Keratinocyte (primary cell): ENCODE data around the gene PPP1R3A. TPM values are rescaled to one million over a fixed set of nuclear protein-coding genes. Genes with fewer than 3 reads are reported as not detected.
"Not testable (repeated sequence)": the region's sequence is repeated elsewhere in the genome, so short reads cannot be mapped to it uniquely, and the experiment has no call there.

Source experiments
- DNase-seq: peaks from one replicate; pipeline ENCODE4 v3.0.0-alpha.2; 2011; ENCODE audit warnings: low read depth, missing footprints, low spot score
- FAIRE-seq: peaks from 2 replicates; lab custom pipeline; 2011; peaks lifted over from hg19 to GRCh38; lab: Jason Lieb, UNC
- H2AFZ ChIP-seq: 2 replicates; pipeline ENCODE4 v1.6.0; 2012; ENCODE audit warnings: low read length, control low read depth, inconsistent platforms; ENCODE audit not compliant: control insufficient read depth
- H3K27ac ChIP-seq: 2 replicates; pipeline ENCODE4 v1.5.1; 2011; ENCODE audit warnings: low read length; ENCODE audit not compliant: control insufficient read depth, insufficient read depth
- H3K27me3 ChIP-seq: 3 replicates; pipeline ENCODE4 v1.6.0; 2011; ENCODE audit warnings: low read length; ENCODE audit not compliant: control insufficient read depth, insufficient read depth; ENCODE audit errors: extremely low read depth
- H3K36me3 ChIP-seq, 2 experiments: 2 replicates in 1 of 2; 3 replicates in 1 of 2; pipeline ENCODE4 v1.5.1; 2011; ENCODE audit warnings: low read length in 2 of 2, mild to moderate bottlenecking in 1 of 2; ENCODE audit not compliant: control insufficient read depth in 2 of 2, insufficient read depth in 2 of 2; ENCODE audit errors: extremely low read depth in 1 of 2
- H3K4me1 ChIP-seq: 3 replicates; pipeline ENCODE4 v1.5.1; 2011; ENCODE audit warnings: low read length; ENCODE audit not compliant: control insufficient read depth, insufficient read depth; ENCODE audit errors: extremely low read depth
- H3K4me2 ChIP-seq: 3 replicates; pipeline ENCODE4 v1.6.0; 2011; ENCODE audit warnings: low read depth, low read length; ENCODE audit not compliant: control insufficient read depth, insufficient read depth; ENCODE audit errors: extremely low read depth
- H3K4me3 ChIP-seq, 3 experiments: fragments of 200-600 bp in 1 of 3; sonication (generic) in 1 of 3; 2 replicates in 2 of 3; 3 replicates in 1 of 3; pipeline ENCODE4 v1.5.1; 2011 to 2016; ENCODE audit warnings: low read length in 3 of 3, mild to moderate bottlenecking in 3 of 3, control low read depth in 2 of 3, inconsistent platforms in 1 of 3, low read depth in 1 of 3, mixed read lengths in 1 of 3, mixed run types in 1 of 3, moderate library complexity in 1 of 3; ENCODE audit not compliant: control insufficient read depth in 2 of 3, insufficient read depth in 2 of 3; ENCODE audit errors: extremely low read depth in 1 of 3
- H3K79me2 ChIP-seq: 2 replicates; pipeline ENCODE4 v1.6.0; 2012; ENCODE audit warnings: low read length; ENCODE audit not compliant: control insufficient read depth, insufficient read depth
- H3K9ac ChIP-seq: 3 replicates; pipeline ENCODE4 v1.6.0; 2011; ENCODE audit warnings: low read length; ENCODE audit not compliant: control insufficient read depth, insufficient read depth; ENCODE audit errors: extremely low read depth
- H3K9me1 ChIP-seq: 3 replicates; pipeline ENCODE4 v1.6.0; 2011; ENCODE audit warnings: low read length; ENCODE audit not compliant: control insufficient read depth, insufficient read depth; ENCODE audit errors: extremely low read depth
- H3K9me3 ChIP-seq: 2 replicates; pipeline ENCODE4 v1.5.1; 2012; ENCODE audit warnings: low read depth, low read length; ENCODE audit not compliant: control insufficient read depth
- H4K20me1 ChIP-seq: 3 replicates; pipeline ENCODE4 v1.6.0; 2011; ENCODE audit warnings: low read length; ENCODE audit not compliant: control insufficient read depth, insufficient read depth; ENCODE audit errors: extremely low read depth
- EZH2 ChIP-seq: IDR thresholded peaks from one replicate; pipeline ENCODE4 v1.6.1; 2012; ENCODE audit warnings: inconsistent platforms, mild to moderate bottlenecking, low read length, moderate library complexity
- dilution Hi-C: fragments of 300-500 bp; cut with MboI; formaldehyde crosslinking; loops from one replicate; pipeline ENCODE4 v1.7.0; 2020; ENCODE audit warnings: low sequenced_read_pairs; ENCODE audit not compliant: extremely low pct_ligation_motif_present
- polyA plus RNA-seq, 5 experiments: library from polyadenylated mRNA; depleted of rRNA in 3 of 5; stranded (reverse) in 3 of 5; stranded (forward) in 1 of 5; unstranded in 1 of 5; fragments of >200 nt; gene quantifications; 1 replicate in 1 of 5; 2 replicates in 3 of 5; 3 replicates in 1 of 5; pipeline versions ENCODE4 v1.2.1 to v1.2.3, GENCODE V29; 2011 to 2012; ENCODE audit warnings: missing spikeins in 2 of 5, low read depth in 1 of 5, low replicate concordance in 1 of 5
- TF ChIP-seq, protein P1 (sequence below), 3 experiments: IDR thresholded peaks in 1 of 3; conservative IDR thresholded peaks in 1 of 3; optimal IDR thresholded peaks in 1 of 3; 2 replicates in 2 of 3; 3 replicates in 1 of 3; pipeline versions ENCODE3 to v1.5.1; 2011; ENCODE audit warnings: low read length in 3 of 3, mild to moderate bottlenecking in 3 of 3, moderate library complexity in 2 of 3, control low read depth in 1 of 3, inconsistent platforms in 1 of 3; ENCODE audit not compliant: insufficient read depth in 2 of 3; ENCODE audit errors: extremely low read depth in 1 of 3

Gene PPP1R3A
- polyA plus RNA-seq, 1 donor (not counting 4 experiments of a cell fraction or from before 2014, with no cell fraction given), result not detected

DNA sequence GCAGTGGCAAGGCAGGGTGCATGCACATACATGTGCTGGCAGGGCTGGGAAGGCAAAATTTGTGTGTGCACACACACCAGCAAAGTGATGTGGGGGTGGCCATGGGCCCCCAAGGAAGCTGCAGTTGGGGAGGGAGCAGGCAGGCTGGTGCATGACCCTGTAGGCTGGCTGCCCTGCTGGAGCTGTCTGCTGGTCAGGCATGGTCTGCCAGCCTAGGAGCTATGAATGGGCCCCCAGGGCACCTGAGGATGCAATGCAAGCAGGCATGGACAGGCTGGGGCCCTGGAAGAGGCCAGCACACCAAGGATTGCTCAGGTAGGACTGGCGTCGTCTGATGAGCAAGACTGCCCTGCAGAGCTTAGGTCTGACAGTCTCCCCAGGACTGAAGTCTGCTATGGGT, 18.2 kb upstream of the PPP1R3A start:
- Histone ChIP-seq H3K9me3 (no peaks in the 10 kb centered on the region), H2AFZ (no peak overlapping the region), H3K9me1 (no peaks in the 10 kb centered on the region), H3K4me1 (no peaks in the 10 kb centered on the region), H3K27me3 (no peaks in the 10 kb centered on the region), H4K20me1 (no peaks in the 10 kb centered on the region), H3K4me2 (no peak overlapping the region), H3K27ac (no peak overlapping the region), H3K4me3 (no peak overlapping the region), H3K9ac (no peak overlapping the region), H3K36me3 (no peaks in the 10 kb centered on the region), H3K79me2 (no peaks in the 10 kb centered on the region)
- DNase-seq (no peak), FAIRE-seq (no peak)
- TF ChIP-seq, protein P1, sequence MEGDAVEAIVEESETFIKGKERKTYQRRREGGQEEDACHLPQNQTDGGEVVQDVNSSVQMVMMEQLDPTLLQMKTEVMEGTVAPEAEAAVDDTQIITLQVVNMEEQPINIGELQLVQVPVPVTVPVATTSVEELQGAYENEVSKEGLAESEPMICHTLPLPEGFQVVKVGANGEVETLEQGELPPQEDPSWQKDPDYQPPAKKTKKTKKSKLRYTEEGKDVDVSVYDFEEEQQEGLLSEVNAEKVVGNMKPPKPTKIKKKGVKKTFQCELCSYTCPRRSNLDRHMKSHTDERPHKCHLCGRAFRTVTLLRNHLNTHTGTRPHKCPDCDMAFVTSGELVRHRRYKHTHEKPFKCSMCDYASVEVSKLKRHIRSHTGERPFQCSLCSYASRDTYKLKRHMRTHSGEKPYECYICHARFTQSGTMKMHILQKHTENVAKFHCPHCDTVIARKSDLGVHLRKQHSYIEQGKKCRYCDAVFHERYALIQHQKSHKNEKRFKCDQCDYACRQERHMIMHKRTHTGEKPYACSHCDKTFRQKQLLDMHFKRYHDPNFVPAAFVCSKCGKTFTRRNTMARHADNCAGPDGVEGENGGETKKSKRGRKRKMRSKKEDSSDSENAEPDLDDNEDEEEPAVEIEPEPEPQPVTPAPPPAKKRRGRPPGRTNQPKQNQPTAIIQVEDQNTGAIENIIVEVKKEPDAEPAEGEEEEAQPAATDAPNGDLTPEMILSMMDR (optimal IDR thresholded peaks at IDR 0.05 in 1 of 3, IDR thresholded peaks at IDR 0.05 in 1 of 3, conservative IDR thresholded peaks at IDR 0.05 in 1 of 3; ENCODE audit: extremely low read depth in 1 of 3, insufficient read depth in 2 of 3, low read length in 3 of 3), result no peak
- TF ChIP-seq EZH2, result no peak
- dilution Hi-C loops, result no loop called here

DNA sequence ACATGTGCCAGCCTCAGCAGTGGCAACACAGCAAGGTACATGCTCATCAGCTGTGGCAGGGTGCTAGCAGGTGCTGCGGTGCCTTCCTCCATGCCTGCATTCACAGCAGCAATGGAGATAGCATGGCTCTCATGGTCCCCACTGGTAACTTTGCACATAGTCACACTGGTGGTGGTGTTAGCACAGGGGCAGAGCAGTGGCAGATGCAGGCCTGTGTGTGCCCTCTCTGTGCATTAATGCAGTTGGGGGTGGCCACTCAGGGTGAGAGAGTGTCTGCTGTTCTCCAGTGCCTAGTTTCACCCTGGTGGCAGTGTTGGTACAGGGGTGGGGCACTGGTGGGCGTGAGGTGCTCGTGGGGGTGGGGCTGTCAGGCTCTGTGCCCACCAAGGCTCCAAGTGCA, 17.7 kb upstream of the PPP1R3A start:
- no peak for TF ChIP-seq EZH2
- TF ChIP-seq, protein P1 (optimal IDR thresholded peaks at IDR 0.05 in 1 of 3, IDR thresholded peaks at IDR 0.05 in 1 of 3, conservative IDR thresholded peaks at IDR 0.05 in 1 of 3; ENCODE audit: extremely low read depth in 1 of 3, insufficient read depth in 2 of 3, low read length in 3 of 3), result no peak
- no peak for FAIRE-seq
- dilution Hi-C loops, result no loop called here

DNA sequence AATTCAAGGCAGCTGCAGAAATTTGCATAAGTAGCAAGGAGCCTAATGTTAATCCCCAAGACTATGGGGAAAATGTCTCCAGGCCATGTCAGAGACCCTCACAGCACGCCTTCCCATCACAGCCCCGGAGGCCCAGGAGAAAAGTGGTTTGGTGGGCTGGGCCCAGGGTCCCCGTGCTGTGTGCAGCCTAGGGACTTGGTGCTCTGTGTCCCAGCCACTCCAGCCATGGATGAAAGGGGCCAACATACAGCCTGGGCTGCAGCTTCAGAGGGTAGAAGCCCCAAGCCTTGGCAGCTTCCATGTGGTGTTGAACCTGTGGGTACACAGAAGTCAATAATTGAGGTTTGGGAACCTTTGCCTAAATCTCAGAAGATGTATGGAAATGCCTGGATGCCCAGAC, 10.6 kb upstream of the PPP1R3A start:
- H3K4me2 ChIP-seq, H3K9me1 ChIP-seq, H3K9me3 ChIP-seq, H3K27ac ChIP-seq, H3K36me3 ChIP-seq, H3K4me3 ChIP-seq, DNase-seq, H4K20me1 ChIP-seq, H2AFZ ChIP-seq, H3K4me1 ChIP-seq, H3K79me2 ChIP-seq, FAIRE-seq, H3K27me3 ChIP-seq, H3K9ac ChIP-seq, dilution Hi-C loops: not testable (repeated sequence)

More for the DNA sequence above, 17.7 kb upstream of the PPP1R3A start:
- Histone ChIP-seq H3K9ac (no peak overlapping the region), H3K4me2 (no peak overlapping the region), H3K9me1 (no peaks in the 10 kb centered on the region), H3K36me3 (no peaks in the 10 kb centered on the region), H3K4me3 (no peak overlapping the region), H3K4me1 (no peaks in the 10 kb centered on the region), H3K9me3 (no peaks in the 10 kb centered on the region), H3K27me3 (no peaks in the 10 kb centered on the region), H3K27ac (no peak overlapping the region), H2AFZ (no peak overlapping the region), H4K20me1 (no peaks in the 10 kb centered on the region), H3K79me2 (no peaks in the 10 kb centered on the region)
- no peak for DNase-seq
